ENCODE results near the gene MSI2. TPM values are rescaled to one million over a fixed set of nuclear protein-coding genes. Genes with fewer than 3 reads are reported as not detected.

The MSI2 gene
- polyA plus RNA-seq, 1 of the 3 experiments (the other 2 are of a cell fraction) = 24.1 TPM

DNA sequence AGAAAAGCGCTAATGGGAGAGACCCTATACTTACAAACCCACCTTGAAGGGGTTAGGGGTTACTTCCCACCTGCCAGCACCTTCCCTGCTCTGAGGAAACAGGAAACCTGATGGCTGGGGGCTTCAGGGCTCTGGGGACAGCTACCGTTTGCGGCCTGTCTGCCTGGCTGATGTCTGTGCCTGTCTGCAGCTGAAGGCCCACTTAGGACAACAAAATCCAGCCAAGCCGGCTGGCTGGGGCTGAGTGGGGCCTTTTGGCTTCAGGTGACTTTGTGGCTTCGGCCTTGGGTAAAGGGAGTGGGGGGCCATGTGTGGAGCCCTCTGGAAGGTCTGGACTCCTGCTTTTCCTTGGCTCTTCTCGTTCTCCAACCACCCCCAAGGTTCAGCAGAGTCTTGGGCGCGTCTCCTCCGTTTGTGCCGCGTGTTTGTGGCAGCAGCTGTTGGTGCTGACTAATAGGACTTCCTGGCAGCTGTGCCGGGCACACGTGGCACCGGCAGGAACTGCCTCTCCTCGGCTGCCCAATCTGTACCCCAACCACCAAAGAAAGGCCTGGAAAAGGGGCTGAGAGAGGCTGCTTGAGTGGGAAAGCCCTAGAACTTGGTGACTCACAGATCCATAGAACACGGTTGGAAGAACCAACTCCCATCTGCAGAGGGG is 186.7 kb downstream of the MSI2 start:
- Histone ChIP-seq H4K20me1 (ENCODE audit: insufficient read depth) (no peaks in the 10 kb centered on the region), H3K27me3 (ENCODE audit: insufficient read depth) (no peaks in the 10 kb centered on the region), H3K79me2 (ENCODE audit: insufficient read depth) (0 out of 2 replicates have a peak, but pooled peaks cover 2% of the 10 kb centered on the region), H2AFZ (ENCODE audit: low read depth) (no peak overlapping the region), H3K27ac (ENCODE audit: low read depth in 2 of 2, low read length in 1 of 2) (peak overlapping the region in 1 of 2 experiments; percentile 71; a peak in 2 of 4 replicates), H3K4me1 (ENCODE audit: control insufficient read depth in 1 of 2, insufficient read depth in 2 of 2, low read depth in 1 of 2, low read length in 1 of 2) (peaks cover 46 to 84% of the 10 kb centered on the region in 2 experiments), H3F3A (replicated peaks; ENCODE audit: insufficient read depth) (peaks cover 5% of the 10 kb centered on the region), H3K4me3 (ENCODE audit: low read depth in 2 of 2, low read length in 1 of 2) (no peak overlapping the region), H3K9me3 (no peaks in the 10 kb centered on the region), H3K9ac (no peak overlapping the region), H3K36me3 (replicated peaks in 1 of 2; ENCODE audit: control insufficient read depth in 1 of 2, insufficient read depth in 2 of 2, low read length in 1 of 2) (no peaks in the 10 kb centered on the region), H3K4me2 (no peak overlapping the region), H3K9me2 (no peaks in the 10 kb centered on the region)
- WGBS (ENCODE audit: low lambda C conversion rate) = 73% methylated on average over 16 of the region's 16 CpGs
- ChIA-PET CTCF (interaction anchor here (1.0 to 2.1 kb wide), 6 partner anchors 22 to 390 kb away, joined by 3 to 5 read pairs (median 4); no protein-coding TSS in a partner anchor), POLR2A (no interaction called here)
- TF ChIP-seq IRF3 (IDR thresholded peaks at IDR 0.05; ENCODE audit: low read depth, low read length) = no peak
- no peak for TF ChIP-seq RXRA (IDR thresholded peaks at IDR 0.05; ENCODE audit: borderline replicate concordance, low read depth)
- TF ChIP-seq TCF12 (IDR thresholded peaks at IDR 0.05) = peak; percentile 44; the same call in 1 of the 2 replicates
- no peak for TF ChIP-seq RAD21 (IDR thresholded peaks at IDR 0.05; ENCODE audit: low read length)
- TF ChIP-seq, protein P1, sequence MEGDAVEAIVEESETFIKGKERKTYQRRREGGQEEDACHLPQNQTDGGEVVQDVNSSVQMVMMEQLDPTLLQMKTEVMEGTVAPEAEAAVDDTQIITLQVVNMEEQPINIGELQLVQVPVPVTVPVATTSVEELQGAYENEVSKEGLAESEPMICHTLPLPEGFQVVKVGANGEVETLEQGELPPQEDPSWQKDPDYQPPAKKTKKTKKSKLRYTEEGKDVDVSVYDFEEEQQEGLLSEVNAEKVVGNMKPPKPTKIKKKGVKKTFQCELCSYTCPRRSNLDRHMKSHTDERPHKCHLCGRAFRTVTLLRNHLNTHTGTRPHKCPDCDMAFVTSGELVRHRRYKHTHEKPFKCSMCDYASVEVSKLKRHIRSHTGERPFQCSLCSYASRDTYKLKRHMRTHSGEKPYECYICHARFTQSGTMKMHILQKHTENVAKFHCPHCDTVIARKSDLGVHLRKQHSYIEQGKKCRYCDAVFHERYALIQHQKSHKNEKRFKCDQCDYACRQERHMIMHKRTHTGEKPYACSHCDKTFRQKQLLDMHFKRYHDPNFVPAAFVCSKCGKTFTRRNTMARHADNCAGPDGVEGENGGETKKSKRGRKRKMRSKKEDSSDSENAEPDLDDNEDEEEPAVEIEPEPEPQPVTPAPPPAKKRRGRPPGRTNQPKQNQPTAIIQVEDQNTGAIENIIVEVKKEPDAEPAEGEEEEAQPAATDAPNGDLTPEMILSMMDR (IDR thresholded peaks at IDR 0.05) = no peak
- no peak for TF ChIP-seq FOXJ3 (CRISPR knock-in tag; IDR thresholded peaks at IDR 0.05)
- peak; percentile 49; the same call in 1 of the 2 replicates for TF ChIP-seq MAX (IDR thresholded peaks at IDR 0.05; ENCODE audit: low read depth)
- no peak for TF ChIP-seq JUND (IDR thresholded peaks at IDR 0.05)
- no peak for DNase-seq

DNA sequence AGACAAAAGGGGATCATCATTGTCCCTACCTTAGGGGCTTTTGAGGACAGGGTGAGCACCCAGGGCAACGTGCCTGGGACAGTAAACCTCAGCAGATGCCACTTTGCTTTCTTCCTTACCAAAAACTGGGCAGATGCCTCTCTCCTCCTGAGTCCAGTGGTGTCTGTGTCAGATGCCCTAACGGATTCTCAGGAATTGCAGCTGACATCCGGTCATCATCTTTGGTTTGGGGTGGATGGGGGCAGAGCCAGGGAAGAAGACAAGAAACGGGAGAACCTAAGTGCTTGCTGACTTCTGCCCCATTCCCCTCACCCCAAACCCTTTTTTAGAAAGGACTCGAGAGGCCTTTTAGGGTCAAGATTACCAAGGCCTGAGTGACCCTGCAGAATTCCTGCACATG is 187.5 kb downstream of the MSI2 start:
- DNase-seq = no peak
- Histone ChIP-seq H4K20me1 (ENCODE audit: insufficient read depth) (no peaks in the 10 kb centered on the region), H3K9ac (no peak overlapping the region), H2AFZ (ENCODE audit: low read depth) (no peak overlapping the region), H3F3A (replicated peaks; ENCODE audit: insufficient read depth) (peaks cover 5% of the 10 kb centered on the region), H3K9me3 (no peaks in the 10 kb centered on the region), H3K27ac (ENCODE audit: low read depth in 2 of 2, low read length in 1 of 2) (peak overlapping the region in 1 of 2 experiments; percentile 71; a peak in 1 of 4 replicates), H3K79me2 (ENCODE audit: insufficient read depth) (0 out of 2 replicates have a peak, but pooled peaks cover 2% of the 10 kb centered on the region), H3K9me2 (no peaks in the 10 kb centered on the region), H3K4me2 (no peak overlapping the region), H3K27me3 (ENCODE audit: insufficient read depth) (no peaks in the 10 kb centered on the region), H3K36me3 (replicated peaks in 1 of 2; ENCODE audit: control insufficient read depth in 1 of 2, insufficient read depth in 2 of 2, low read length in 1 of 2) (no peaks in the 10 kb centered on the region), H3K4me1 (ENCODE audit: control insufficient read depth in 1 of 2, insufficient read depth in 2 of 2, low read depth in 1 of 2, low read length in 1 of 2) (peaks cover 39 to 85% of the 10 kb centered on the region in 2 experiments), H3K4me3 (ENCODE audit: low read depth in 2 of 2, low read length in 1 of 2) (no peak overlapping the region)
- ChIA-PET POLR2A (no interaction called here), CTCF (interaction anchor here (1.0 to 1.9 kb wide), 5 partner anchors 23 to 389 kb away, joined by 3 to 5 read pairs (median 5); no protein-coding TSS in a partner anchor)
- TF ChIP-seq, protein P2, sequence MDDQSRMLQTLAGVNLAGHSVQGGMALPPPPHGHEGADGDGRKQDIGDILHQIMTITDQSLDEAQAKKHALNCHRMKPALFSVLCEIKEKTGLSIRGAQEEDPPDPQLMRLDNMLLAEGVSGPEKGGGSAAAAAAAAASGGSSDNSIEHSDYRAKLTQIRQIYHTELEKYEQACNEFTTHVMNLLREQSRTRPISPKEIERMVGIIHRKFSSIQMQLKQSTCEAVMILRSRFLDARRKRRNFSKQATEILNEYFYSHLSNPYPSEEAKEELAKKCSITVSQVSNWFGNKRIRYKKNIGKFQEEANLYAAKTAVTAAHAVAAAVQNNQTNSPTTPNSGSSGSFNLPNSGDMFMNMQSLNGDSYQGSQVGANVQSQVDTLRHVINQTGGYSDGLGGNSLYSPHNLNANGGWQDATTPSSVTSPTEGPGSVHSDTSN (IDR thresholded peaks at IDR 0.05) = no peak
- TF ChIP-seq, protein P3, sequence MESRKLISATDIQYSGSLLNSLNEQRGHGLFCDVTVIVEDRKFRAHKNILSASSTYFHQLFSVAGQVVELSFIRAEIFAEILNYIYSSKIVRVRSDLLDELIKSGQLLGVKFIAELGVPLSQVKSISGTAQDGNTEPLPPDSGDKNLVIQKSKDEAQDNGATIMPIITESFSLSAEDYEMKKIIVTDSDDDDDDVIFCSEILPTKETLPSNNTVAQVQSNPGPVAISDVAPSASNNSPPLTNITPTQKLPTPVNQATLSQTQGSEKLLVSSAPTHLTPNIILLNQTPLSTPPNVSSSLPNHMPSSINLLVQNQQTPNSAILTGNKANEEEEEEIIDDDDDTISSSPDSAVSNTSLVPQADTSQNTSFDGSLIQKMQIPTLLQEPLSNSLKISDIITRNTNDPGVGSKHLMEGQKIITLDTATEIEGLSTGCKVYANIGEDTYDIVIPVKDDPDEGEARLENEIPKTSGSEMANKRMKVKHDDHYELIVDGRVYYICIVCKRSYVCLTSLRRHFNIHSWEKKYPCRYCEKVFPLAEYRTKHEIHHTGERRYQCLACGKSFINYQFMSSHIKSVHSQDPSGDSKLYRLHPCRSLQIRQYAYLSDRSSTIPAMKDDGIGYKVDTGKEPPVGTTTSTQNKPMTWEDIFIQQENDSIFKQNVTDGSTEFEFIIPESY (IDR thresholded peaks at IDR 0.05; ENCODE audit: borderline replicate concordance, low read depth) = no peak
- no peak for TF ChIP-seq SIN3A (IDR thresholded peaks at IDR 0.05; ENCODE audit: borderline replicate concordance, low read depth, low read length)
- no peak for TF ChIP-seq FOSL2 (IDR thresholded peaks at IDR 0.05; ENCODE audit: borderline replicate concordance, low read depth)
- no peak for TF ChIP-seq NRF1 (IDR thresholded peaks at IDR 0.05; ENCODE audit: low read depth, low read length)
- no peak for TF ChIP-seq MAX (IDR thresholded peaks at IDR 0.05; ENCODE audit: low read depth)
- TF ChIP-seq CHD2 (IDR thresholded peaks at IDR 0.05; ENCODE audit: low read length, partially characterized antibody) = no peak
- TF ChIP-seq FOXJ3 (CRISPR knock-in tag; IDR thresholded peaks at IDR 0.05) = no peak
- TF ChIP-seq FOXM1 (IDR thresholded peaks at IDR 0.05; ENCODE audit: low read depth) = no peak
- TF ChIP-seq IRF3 (IDR thresholded peaks at IDR 0.05; ENCODE audit: low read depth, low read length) = no peak
- no peak for TF ChIP-seq TAF1 (IDR thresholded peaks at IDR 0.05; ENCODE audit: borderline replicate concordance, low read depth, low read length)
- TF ChIP-seq TEAD4 (IDR thresholded peaks at IDR 0.05; ENCODE audit: borderline replicate concordance, insufficient read depth) = no peak
- TF ChIP-seq EP300 (IDR thresholded peaks at IDR 0.05; ENCODE audit: borderline replicate concordance in 1 of 2, low read depth in 1 of 2, low read length in 1 of 2) = no peak
- TF ChIP-seq TCF12 (IDR thresholded peaks at IDR 0.05) = no peak
- 94% methylated on average over 5 of the region's 5 CpGs for WGBS (ENCODE audit: low lambda C conversion rate)
